HepG2 (cell line): ENCODE measurements around the gene S100A10. TPM values are rescaled to one million over a fixed set of nuclear protein-coding genes. Genes with fewer than 3 reads are reported as not detected.

Source experiments
- ATAC-seq: fragments of 200-7000 bp; cut with Tn5 transposase; 3 replicates; pipeline ENCODE4 v1.9.1; 2020; ENCODE audit warnings: mild to moderate bottlenecking, moderate library complexity
- BruUV-seq: library from RNA; stranded (reverse); fragments of 400-500 nt; replicated peaks from 2 replicates; lab custom pipeline; 2021; lab: Mats Ljungman, UMichigan
- CTCF ChIA-PET: fragments of 300-600 bp; formaldehyde crosslinking; extraction: SDS; loops from one replicate; lab custom pipeline; 2021; ENCODE audit warnings: low total read pairs, inconsistent platforms, low intra/inter-chr PET ratio; lab: Yijun Ruan, JAX
- POLR2A ChIA-PET: fragments of 350-600 bp; sonication (Branson Sonifier 250); formaldehyde crosslinking; loops from one replicate; lab custom pipeline; 2020; ENCODE audit warnings: antibody characterized with exemption, inconsistent platforms; lab: Yijun Ruan, JAX
- DNase-seq: peaks from one replicate; pipeline ENCODE4 v3.0.0-alpha.2; 2015; ENCODE audit warnings: low spot score
- FAIRE-seq: peaks from 3 replicates; lab custom pipeline; 2011; peaks lifted over from hg19 to GRCh38; lab: Jason Lieb, UNC
- H2AFZ ChIP-seq: one replicate; pipeline ENCODE4 v1.6.1; 2011; ENCODE audit warnings: low read length, inconsistent platforms
- H3K27ac ChIP-seq: fragments of 300-600 bp; 3 replicates; pipeline ENCODE4 v1.8.0; 2011; ENCODE audit warnings: mixed run types, mild to moderate bottlenecking, mixed read lengths, low read length, inconsistent platforms; ENCODE audit not compliant: insufficient read depth; ENCODE audit errors: extremely low read length
- H3K27me3 ChIP-seq, 2 experiments: fragments of 200-600 bp in 1 of 2; 2 replicates in 1 of 2; 3 replicates in 1 of 2; pipeline versions ENCODE4 v1.6.0 to v1.8.0; 2011; ENCODE audit warnings: low read length in 2 of 2, mild to moderate bottlenecking in 2 of 2, moderate library complexity in 2 of 2, inconsistent platforms in 1 of 2; ENCODE audit not compliant: insufficient read depth in 2 of 2, control insufficient read depth in 1 of 2
- H3K36me3 ChIP-seq, 2 experiments: fragments of 200-600 bp in 1 of 2; replicated peaks in 1 of 2; 2 replicates in 1 of 2; 3 replicates in 1 of 2; pipeline versions ENCODE4 v1.5.1 to v1.8.0; 2011; ENCODE audit warnings: low read length in 2 of 2, inconsistent platforms in 1 of 2; ENCODE audit not compliant: insufficient read depth in 2 of 2, control insufficient read depth in 1 of 2
- H3K4me1 ChIP-seq: 2 replicates; pipeline ENCODE4 v1.5.1; 2012; ENCODE audit warnings: low read length, inconsistent platforms; ENCODE audit not compliant: insufficient read depth
- H3K4me2 ChIP-seq: 2 replicates; pipeline ENCODE4 v1.6.0; 2011; ENCODE audit warnings: low read depth, low read length, inconsistent platforms
- H3K4me3 ChIP-seq, 3 experiments: fragments of 200-600 bp in 1 of 3; sonication (generic), shearing (Covaris generic) in 1 of 3; replicated peaks in 1 of 3; 2 replicates each; pipeline ENCODE4 v1.5.1; 2011 to 2016; ENCODE audit warnings: low read length in 3 of 3, inconsistent platforms in 2 of 3, low read depth in 2 of 3, mild to moderate bottlenecking in 2 of 3, control low read depth in 1 of 3, mixed read lengths in 1 of 3; ENCODE audit not compliant: insufficient read depth in 1 of 3
- H3K79me2 ChIP-seq: one replicate; pipeline ENCODE4 v1.6.1; 2011; ENCODE audit warnings: low read length, inconsistent platforms; ENCODE audit not compliant: insufficient read depth
- H3K9ac ChIP-seq: 2 replicates; pipeline ENCODE4 v1.6.0; 2011; ENCODE audit warnings: mild to moderate bottlenecking, low read depth, low read length, inconsistent platforms; ENCODE audit not compliant: insufficient read depth
- H3K9me3 ChIP-seq: 2 replicates; pipeline ENCODE4 v1.5.1; 2012; ENCODE audit warnings: mild to moderate bottlenecking, low read length
- H4K20me1 ChIP-seq: 2 replicates; pipeline ENCODE4 v1.6.0; 2011; ENCODE audit warnings: inconsistent platforms, mild to moderate bottlenecking, low read length, moderate library complexity; ENCODE audit not compliant: insufficient read depth
- EHMT2 ChIP-seq: fragments of 200-600 bp; sonication (generic); IDR thresholded peaks from 2 replicates; pipeline ENCODE4 v1.7.0; 2017; ENCODE audit warnings: antibody characterized with exemption, low read depth, low read length, borderline replicate concordance
- IKZF5 ChIP-seq: IDR thresholded peaks from 2 replicates; pipeline ENCODE4 v1.6.1; 2018; ENCODE audit warnings: missing genetic modification reagents, mild to moderate bottlenecking, missing compliant biosample characterization
- KDM4B ChIP-seq: sonication (generic); formaldehyde crosslinking; IDR thresholded peaks from 2 replicates; pipeline ENCODE4 v1.4.0; 2020; ENCODE audit warnings: missing genetic modification reagents
- KLF11 ChIP-seq: IDR thresholded peaks from 2 replicates; pipeline ENCODE4 v1.6.1; 2016; ENCODE audit warnings: missing compliant biosample characterization
- NR0B2 ChIP-seq: sonication (generic); formaldehyde crosslinking; IDR thresholded peaks from 2 replicates; pipeline ENCODE4 v1.4.0; 2020; ENCODE audit warnings: mild to moderate bottlenecking, missing genetic modification reagents
- PBX3 ChIP-seq: sonication (generic); formaldehyde crosslinking; IDR thresholded peaks from 2 replicates; pipeline ENCODE4 v1.8.1; 2023; ENCODE audit warnings: missing genetic modification reagents, inconsistent platforms, borderline replicate concordance
- ZBTB43 ChIP-seq: sonication (generic); formaldehyde crosslinking; conservative IDR thresholded peaks from 2 replicates; pipeline ENCODE4 v1.4.0; 2020; ENCODE audit warnings: missing genetic modification reagents
- ZNF207 ChIP-seq: fragments of 450-650 bp; IDR thresholded peaks from 2 replicates; pipeline ENCODE4 v1.6.1; 2016; ENCODE audit warnings: antibody characterized with exemption, borderline replicate concordance
- ZNF343 ChIP-seq: sonication (generic); formaldehyde crosslinking; IDR thresholded peaks from 2 replicates; pipeline ENCODE4 v1.4.0; 2020; ENCODE audit warnings: mild to moderate bottlenecking, missing genetic modification reagents
- ZNF382 ChIP-seq: sonication (generic); formaldehyde crosslinking; IDR thresholded peaks from 2 replicates; pipeline ENCODE4 v1.5.0; 2020; ENCODE audit warnings: missing genetic modification reagents, mild to moderate bottlenecking, borderline replicate concordance
- ZNF446 ChIP-seq: sonication (generic); formaldehyde crosslinking; IDR thresholded peaks from 2 replicates; pipeline ENCODE4 v1.5.0; 2020; ENCODE audit warnings: mild to moderate bottlenecking, missing genetic modification reagents
- ZNF644 ChIP-seq: IDR thresholded peaks from 2 replicates; pipeline ENCODE4 v1.6.1; 2016; ENCODE audit warnings: low read depth
- ZNF772 ChIP-seq: sonication (generic); formaldehyde crosslinking; IDR thresholded peaks from 2 replicates; pipeline ENCODE4 v1.5.0; 2020; ENCODE audit warnings: mild to moderate bottlenecking, missing genetic modification reagents
- ZNF816 ChIP-seq: sonication (generic); formaldehyde crosslinking; IDR thresholded peaks from 2 replicates; pipeline ENCODE4 v1.8.0; 2022; ENCODE audit warnings: missing genetic modification reagents, mild to moderate bottlenecking, borderline replicate concordance
- ZSCAN29 ChIP-seq: sonication (generic); formaldehyde crosslinking; conservative IDR thresholded peaks from 2 replicates; pipeline ENCODE4 v1.4.0; 2020; ENCODE audit warnings: mild to moderate bottlenecking, missing genetic modification reagents
- WGBS: methylation state at CpG from one replicate; pipeline ENCODE4 v1.1.6; 2017; ENCODE audit warnings: low lambda C conversion rate; 5-methylcytosine and 5-hydroxymethylcytosine counted together
- in situ Hi-C: cut with HindIII; loops from 2 replicates; pipeline ENCODE4 v1.10.0; 2017; ENCODE audit warnings: low pct_unique_long_range_greater_than_20kb; ENCODE audit not compliant: extremely low pct_ligation_motif_present
- intact Hi-C: fragments of 100-400 bp; cut with micrococcal nuclease; formaldehyde crosslinking; loops from one replicate; pipeline ENCODE4 v1.10.0; 2022; ENCODE audit not compliant: unreplicated experiment
- polyA plus RNA-seq, 8 experiments: library from polyadenylated mRNA; depleted of rRNA in 3 of 8; stranded (reverse) in 7 of 8; unstranded in 1 of 8; fragments of >200 nt; fragmentation: Illumina TruSeq in 4 of 8; extraction: Trizol in 4 of 8; gene quantifications; 2 replicates each; pipeline versions ENCODE4 v1.2.1 to v1.2.3, GENCODE V29; 2011 to 2016; ENCODE audit warnings: low read depth in 4 of 8, missing spikeins in 1 of 8, mixed read lengths in 1 of 8; ENCODE audit not compliant: insufficient read depth in 1 of 8
- total RNA-seq, 5 experiments: library from RNA; depleted of rRNA; stranded (reverse); fragments of >200 nt; fragmentation: Illumina TruSeq; extraction: Trizol; gene quantifications; 2 replicates each; pipeline ENCODE4 v1.2.3, GENCODE V29; 2016; ENCODE audit warnings: low read depth in 1 of 5

The S100A10 gene
- total and polyA plus RNA-seq, 2 of the 13 experiments (the other 11 are each of a cell fraction or from before 2014, with no cell fraction given): 16.8 to 28.7 TPM

GRCh38 chr1:152024223-152024622 lies 30.6 kb upstream of the S100A10 start:
- no peaks in the 10 kb centered on the region for H3K4me1 ChIP-seq
- TF ChIP-seq ZSCAN29 (no peak), ZNF343 (CRISPR knock-in tag) (no peak), PBX3 (CRISPR knock-in tag) (no peak), KLF11 (no peak), ZNF382 (no peak), ZBTB43 (CRISPR knock-in tag) (no peak), IKZF5 (CRISPR knock-in tag) (no peak), NR0B2 (no peak), ZNF446 (CRISPR knock-in tag) (no peak), ZNF772 (CRISPR knock-in tag) (no peak), ZNF816 (CRISPR knock-in tag) (no peak), EHMT2 (no peak), ZNF644 (CRISPR knock-in tag) (no peak), KDM4B (CRISPR knock-in tag) (no peak), ZNF207 (no peak)
- H2AFZ ChIP-seq: no peak overlapping the region
- ChIA-PET POLR2A (no interaction called here), CTCF (no interaction called here)
- BruUV-seq: no TSS peak
- no peak overlapping the region for H3K27ac ChIP-seq
- H4K20me1 ChIP-seq: no peaks in the 10 kb centered on the region
- intact Hi-C loops (no loop called here), in situ Hi-C loops (no loop called here)
- peaks cover 1 to 23% of the 10 kb centered on the region in 2 experiments; a peak in 3 of 5 replicates for H3K27me3 ChIP-seq
- H3K4me2 ChIP-seq: no peak overlapping the region
- DNase-seq (no peak), ATAC-seq (no peak), FAIRE-seq (no peak)
- H3K36me3 ChIP-seq: no peaks in the 10 kb centered on the region
- WGBS: 6% methylated on average over 4 of the region's 4 CpGs
- no peaks in the 10 kb centered on the region for H3K9me3 ChIP-seq
- no peak overlapping the region for H3K9ac ChIP-seq
- H3K4me3 ChIP-seq: no peak overlapping the region
- no peaks in the 10 kb centered on the region for H3K79me2 ChIP-seq
